H1 (cell line): ENCODE measurements around the gene DBH. TPM values are rescaled to one million over a fixed set of nuclear protein-coding genes. Genes with fewer than 3 reads are reported as not detected.

ENCODE experiments used
- KDM4A ChIP-seq: IDR thresholded peaks from one replicate; pipeline ENCODE4 v1.7.1; 2012; ENCODE audit warnings: low read depth, mild to moderate bottlenecking, moderate library complexity, low read length, inconsistent platforms; ENCODE audit not compliant: severe bottlenecking
- RAD21 ChIP-seq, 2 experiments: IDR thresholded peaks in 1 of 2; conservative IDR thresholded peaks in 1 of 2; 2 replicates each; pipeline ENCODE4 v1.6.1; 2011; ENCODE audit warnings: low read depth in 2 of 2, low read length in 2 of 2, improper control_type of control experiment in 1 of 2, inconsistent platforms in 1 of 2, mild to moderate bottlenecking in 1 of 2, moderate library complexity in 1 of 2
- SAP30 ChIP-seq: fragments of 300-600 bp; sonication (generic); IDR thresholded peaks from 2 replicates; pipeline ENCODE4 v1.7.1; 2012; ENCODE audit warnings: low read length, moderate library complexity, mild to moderate bottlenecking, inconsistent platforms; ENCODE audit not compliant: insufficient read depth, insufficient replicate concordance
- SIX5 ChIP-seq: IDR thresholded peaks from 2 replicates; pipeline ENCODE4 v1.6.1; 2011; ENCODE audit warnings: mild to moderate bottlenecking, low read depth, low read length
- SP4 ChIP-seq: IDR thresholded peaks from 2 replicates; pipeline ENCODE4 v1.6.1; 2012; ENCODE audit warnings: low read length, inconsistent platforms
- SRF ChIP-seq: IDR thresholded peaks from 2 replicates; pipeline ENCODE4 v1.6.1; 2011; ENCODE audit warnings: mild to moderate bottlenecking, low read depth, low read length, moderate library complexity
- polyA plus RNA-seq, 7 experiments: library from polyadenylated mRNA; depleted of rRNA in 3 of 7; stranded (reverse) in 5 of 7; unstranded in 2 of 7; fragments of >200 nt in 5 of 7; fragments of 200-250 nt in 2 of 7; gene quantifications; 1 replicate in 5 of 7; 2 replicates in 1 of 7; 4 replicates in 1 of 7; pipeline versions ENCODE4 v1.2.1 to v1.2.3, GENCODE V29; 2011 to 2013; ENCODE audit warnings: missing spikeins in 2 of 7, mixed read lengths in 2 of 7
- total RNA-seq: library from RNA; stranded (reverse); fragmentation: NEBNext Ultra II Directional; extraction: Animal tissue kit (Norgen Biotek cat#: 25700); gene quantifications from 2 replicates; pipeline ENCODE4 v1.2.1, GENCODE V29; 2021
- TF ChIP-seq, protein P1 (sequence below): IDR thresholded peaks from 2 replicates; pipeline ENCODE4 v1.6.1; 2011; ENCODE audit warnings: low read depth, mild to moderate bottlenecking, low read length; ENCODE audit not compliant: insufficient read depth

DBH gene
- total and polyA plus RNA-seq, 2 of the 8 experiments (the other 6 are each of a cell fraction or from before 2014, with no cell fraction given), result 0.18 TPM; not detected in 1

DNA sequence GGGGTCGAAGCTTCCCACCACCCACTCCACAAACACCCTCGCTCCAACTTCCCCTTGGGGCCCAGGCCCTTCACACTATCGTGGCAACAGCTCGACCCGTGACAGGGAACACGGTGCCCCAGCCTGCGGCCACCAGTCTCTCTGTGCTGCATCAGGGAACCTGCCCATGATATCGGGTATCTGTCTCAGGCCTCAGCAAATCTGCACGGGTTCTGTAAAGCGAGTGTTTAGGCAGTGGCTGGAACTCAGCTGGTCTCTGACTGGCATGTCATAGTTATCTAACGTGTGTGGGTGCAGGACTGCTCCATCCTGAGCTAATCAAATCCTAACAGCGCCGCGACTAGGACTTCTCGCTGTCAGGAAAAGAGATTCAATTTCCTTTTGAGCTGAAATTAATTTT, 42.9 kb downstream of the DBH start (continued):
- TF ChIP-seq, protein P1, sequence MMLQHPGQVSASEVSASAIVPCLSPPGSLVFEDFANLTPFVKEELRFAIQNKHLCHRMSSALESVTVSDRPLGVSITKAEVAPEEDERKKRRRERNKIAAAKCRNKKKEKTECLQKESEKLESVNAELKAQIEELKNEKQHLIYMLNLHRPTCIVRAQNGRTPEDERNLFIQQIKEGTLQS, result no peak
- no peak for TF ChIP-seq RAD21 (IDR thresholded peaks at IDR 0.05 in 1 of 2, conservative IDR thresholded peaks at IDR 0.05 in 1 of 2; ENCODE audit: low read depth in 2 of 2, low read length in 2 of 2)
- no peak for TF ChIP-seq SP4
- no peak for TF ChIP-seq KDM4A
- no peak for TF ChIP-seq SIX5
- no peak for TF ChIP-seq SRF
- no peak for TF ChIP-seq SAP30
